Measurements from ENCODE around the gene PDGFC. TPM values are rescaled to one million over a fixed set of nuclear protein-coding genes. Genes with fewer than 3 reads are reported as not detected.

PDGFC gene
- polyA plus RNA-seq, 1 donor from 2014 or later, result 3.8 TPM

DNA sequence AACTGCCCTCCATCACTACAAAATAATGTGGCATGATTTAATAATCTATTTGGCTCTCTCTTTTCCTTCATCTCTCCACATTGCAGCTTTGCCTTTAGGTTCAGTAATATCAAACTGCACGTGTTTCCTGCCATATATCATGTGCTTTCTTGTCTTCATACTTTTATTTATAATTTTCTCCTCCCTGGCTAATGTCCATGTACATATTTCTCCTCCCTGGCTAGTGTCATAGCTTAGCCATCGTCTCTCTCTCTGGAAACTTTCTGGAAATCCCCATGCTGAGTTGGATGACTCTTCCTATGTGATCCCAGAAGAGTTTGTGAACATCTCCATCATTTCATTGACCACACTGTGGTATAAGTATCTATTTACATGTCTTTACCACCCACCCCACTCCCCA lies 21.3 kb upstream of the PDGFC start:
- Histone ChIP-seq H3K27me3 (ENCODE audit: insufficient read depth, low read depth, low read length) (no peaks in the 10 kb centered on the region), H3K4me2 (ENCODE audit: low read length) (no peak overlapping the region), H3K79me2 (replicated peaks; ENCODE audit: insufficient read depth, low read length) (no peaks in the 10 kb centered on the region), H3K9me3 (ENCODE audit: low read length) (no peaks in the 10 kb centered on the region), H2AFZ (ENCODE audit: low read depth, low read length) (no peak overlapping the region), H3K27ac (ENCODE audit: low read length) (no peak overlapping the region), H3K9ac (ENCODE audit: low read length) (no peak overlapping the region), H4K20me1 (ENCODE audit: insufficient read depth) (no peaks in the 10 kb centered on the region), H3K36me3 (ENCODE audit: insufficient read depth, low read length) (no peaks in the 10 kb centered on the region), H3K4me3 (ENCODE audit: low read length) (no peak overlapping the region), H3K9me2 (ENCODE audit: insufficient read depth, low read length) (no peaks in the 10 kb centered on the region), H3F3A (ENCODE audit: insufficient read depth, low read length, poor library complexity, severe bottlenecking) (no peaks in the 10 kb centered on the region)
- TF ChIP-seq EP300 (conservative IDR thresholded peaks at IDR 0.05; ENCODE audit: poor library complexity, severe bottlenecking) (no peak), TAF1 (IDR thresholded peaks at IDR 0.05; ENCODE audit: low read depth) (no peak), EZH2 (IDR thresholded peaks at IDR 0.05; ENCODE audit: borderline replicate concordance, insufficient read depth, low read length, poor library complexity, severe bottlenecking) (no peak), POLR2AphosphoS5 (IDR thresholded peaks at IDR 0.05) (no peak), SMC3 (conservative IDR thresholded peaks at IDR 0.05; ENCODE audit: poor library complexity) (no peak), RAD21 (conservative IDR thresholded peaks at IDR 0.05) (no peak), MXI1 (conservative IDR thresholded peaks at IDR 0.05; ENCODE audit: poor library complexity, severe bottlenecking) (no peak)
- TF ChIP-seq, protein P1, sequence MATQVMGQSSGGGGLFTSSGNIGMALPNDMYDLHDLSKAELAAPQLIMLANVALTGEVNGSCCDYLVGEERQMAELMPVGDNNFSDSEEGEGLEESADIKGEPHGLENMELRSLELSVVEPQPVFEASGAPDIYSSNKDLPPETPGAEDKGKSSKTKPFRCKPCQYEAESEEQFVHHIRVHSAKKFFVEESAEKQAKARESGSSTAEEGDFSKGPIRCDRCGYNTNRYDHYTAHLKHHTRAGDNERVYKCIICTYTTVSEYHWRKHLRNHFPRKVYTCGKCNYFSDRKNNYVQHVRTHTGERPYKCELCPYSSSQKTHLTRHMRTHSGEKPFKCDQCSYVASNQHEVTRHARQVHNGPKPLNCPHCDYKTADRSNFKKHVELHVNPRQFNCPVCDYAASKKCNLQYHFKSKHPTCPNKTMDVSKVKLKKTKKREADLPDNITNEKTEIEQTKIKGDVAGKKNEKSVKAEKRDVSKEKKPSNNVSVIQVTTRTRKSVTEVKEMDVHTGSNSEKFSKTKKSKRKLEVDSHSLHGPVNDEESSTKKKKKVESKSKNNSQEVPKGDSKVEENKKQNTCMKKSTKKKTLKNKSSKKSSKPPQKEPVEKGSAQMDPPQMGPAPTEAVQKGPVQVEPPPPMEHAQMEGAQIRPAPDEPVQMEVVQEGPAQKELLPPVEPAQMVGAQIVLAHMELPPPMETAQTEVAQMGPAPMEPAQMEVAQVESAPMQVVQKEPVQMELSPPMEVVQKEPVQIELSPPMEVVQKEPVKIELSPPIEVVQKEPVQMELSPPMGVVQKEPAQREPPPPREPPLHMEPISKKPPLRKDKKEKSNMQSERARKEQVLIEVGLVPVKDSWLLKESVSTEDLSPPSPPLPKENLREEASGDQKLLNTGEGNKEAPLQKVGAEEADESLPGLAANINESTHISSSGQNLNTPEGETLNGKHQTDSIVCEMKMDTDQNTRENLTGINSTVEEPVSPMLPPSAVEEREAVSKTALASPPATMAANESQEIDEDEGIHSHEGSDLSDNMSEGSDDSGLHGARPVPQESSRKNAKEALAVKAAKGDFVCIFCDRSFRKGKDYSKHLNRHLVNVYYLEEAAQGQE (IDR thresholded peaks at IDR 0.05; ENCODE audit: borderline replicate concordance), result no peak
- TF ChIP-seq, protein P2, sequence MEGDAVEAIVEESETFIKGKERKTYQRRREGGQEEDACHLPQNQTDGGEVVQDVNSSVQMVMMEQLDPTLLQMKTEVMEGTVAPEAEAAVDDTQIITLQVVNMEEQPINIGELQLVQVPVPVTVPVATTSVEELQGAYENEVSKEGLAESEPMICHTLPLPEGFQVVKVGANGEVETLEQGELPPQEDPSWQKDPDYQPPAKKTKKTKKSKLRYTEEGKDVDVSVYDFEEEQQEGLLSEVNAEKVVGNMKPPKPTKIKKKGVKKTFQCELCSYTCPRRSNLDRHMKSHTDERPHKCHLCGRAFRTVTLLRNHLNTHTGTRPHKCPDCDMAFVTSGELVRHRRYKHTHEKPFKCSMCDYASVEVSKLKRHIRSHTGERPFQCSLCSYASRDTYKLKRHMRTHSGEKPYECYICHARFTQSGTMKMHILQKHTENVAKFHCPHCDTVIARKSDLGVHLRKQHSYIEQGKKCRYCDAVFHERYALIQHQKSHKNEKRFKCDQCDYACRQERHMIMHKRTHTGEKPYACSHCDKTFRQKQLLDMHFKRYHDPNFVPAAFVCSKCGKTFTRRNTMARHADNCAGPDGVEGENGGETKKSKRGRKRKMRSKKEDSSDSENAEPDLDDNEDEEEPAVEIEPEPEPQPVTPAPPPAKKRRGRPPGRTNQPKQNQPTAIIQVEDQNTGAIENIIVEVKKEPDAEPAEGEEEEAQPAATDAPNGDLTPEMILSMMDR (IDR thresholded peaks at IDR 0.05; ENCODE audit: poor library complexity, severe bottlenecking), result no peak

DNA sequence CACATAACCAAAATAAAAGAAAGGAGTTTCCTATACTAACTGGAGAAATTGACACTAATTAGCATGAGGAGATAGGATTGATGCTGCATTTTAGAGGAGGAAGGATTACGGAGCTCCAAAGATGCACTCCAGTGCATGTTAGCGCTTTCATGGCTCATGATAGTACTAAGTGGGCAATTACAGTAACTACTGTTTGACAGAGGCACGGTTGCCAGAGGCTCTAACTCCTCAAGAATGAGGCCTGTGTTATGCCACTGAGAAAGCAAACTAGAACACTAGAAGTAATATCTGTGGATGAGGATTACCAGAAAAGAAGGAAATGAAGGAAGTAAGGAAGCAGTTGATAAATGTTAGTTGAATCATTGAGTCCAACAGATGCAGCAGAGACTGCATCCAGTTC lies 19.6 kb upstream of the PDGFC start:
- peak overlapping the region; percentile 40 for H3K27ac ChIP-seq (ENCODE audit: low read length)
- H3K9me2 ChIP-seq (ENCODE audit: insufficient read depth, low read length), result no peaks in the 10 kb centered on the region
- no peaks in the 10 kb centered on the region for H3K36me3 ChIP-seq (ENCODE audit: insufficient read depth, low read length)
- H2AFZ ChIP-seq (ENCODE audit: low read depth, low read length), result no peak overlapping the region
- H3K27me3 ChIP-seq (ENCODE audit: insufficient read depth, low read depth, low read length), result no peaks in the 10 kb centered on the region
- H3K4me3 ChIP-seq (ENCODE audit: low read length), result no peak overlapping the region
- H3K4me2 ChIP-seq (ENCODE audit: low read length), result no peak overlapping the region
- no peaks in the 10 kb centered on the region for H3K9me3 ChIP-seq (ENCODE audit: low read length)
- H3F3A ChIP-seq (ENCODE audit: insufficient read depth, low read length, poor library complexity, severe bottlenecking), result no peaks in the 10 kb centered on the region
- H4K20me1 ChIP-seq (ENCODE audit: insufficient read depth), result no peaks in the 10 kb centered on the region
- TF ChIP-seq POLR2AphosphoS5 (IDR thresholded peaks at IDR 0.05), result peak; percentile 76
- TF ChIP-seq EP300 (conservative IDR thresholded peaks at IDR 0.05; ENCODE audit: poor library complexity, severe bottlenecking), result peak; percentile 34
- TF ChIP-seq MXI1 (conservative IDR thresholded peaks at IDR 0.05; ENCODE audit: poor library complexity, severe bottlenecking), result no peak
- H3K79me2 ChIP-seq (replicated peaks; ENCODE audit: insufficient read depth, low read length), result no peaks in the 10 kb centered on the region
- H3K9ac ChIP-seq (ENCODE audit: low read length), result no peak overlapping the region

DNA sequence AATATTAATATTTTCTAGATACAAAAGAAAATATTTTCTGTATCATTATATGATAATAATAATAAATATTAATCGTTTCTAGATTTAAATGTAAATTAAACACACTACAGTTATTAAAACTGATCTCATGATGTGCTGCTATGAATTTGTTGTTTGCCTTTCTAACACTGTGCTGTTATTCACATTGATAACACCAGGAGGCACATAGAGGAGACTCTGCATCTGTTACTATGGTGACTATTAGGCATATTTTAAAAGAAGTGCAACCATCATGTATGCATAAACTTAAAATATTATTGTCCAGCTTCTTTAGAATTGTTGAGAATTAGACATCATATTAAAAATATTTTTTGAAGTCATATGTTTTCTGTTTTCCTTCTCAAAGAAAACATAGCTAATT lies 11.8 kb upstream of the PDGFC start:
- Histone ChIP-seq H2AFZ (ENCODE audit: low read depth, low read length) (no peak overlapping the region), H3K27ac (ENCODE audit: low read length) (peak overlapping the region; percentile 32), H3F3A (ENCODE audit: insufficient read depth, low read length, poor library complexity, severe bottlenecking) (no peaks in the 10 kb centered on the region), H3K27me3 (ENCODE audit: insufficient read depth, low read depth, low read length) (no peaks in the 10 kb centered on the region), H3K4me2 (ENCODE audit: low read length) (no peak overlapping the region), H3K36me3 (ENCODE audit: insufficient read depth, low read length) (no peaks in the 10 kb centered on the region), H4K20me1 (ENCODE audit: insufficient read depth) (no peaks in the 10 kb centered on the region), H3K79me2 (replicated peaks; ENCODE audit: insufficient read depth, low read length) (no peaks in the 10 kb centered on the region), H3K9me3 (ENCODE audit: low read length) (no peaks in the 10 kb centered on the region), H3K4me3 (ENCODE audit: low read length) (no peak overlapping the region), H3K9ac (ENCODE audit: low read length) (no peak overlapping the region), H3K9me2 (ENCODE audit: insufficient read depth, low read length) (no peaks in the 10 kb centered on the region)
- no peak for TF ChIP-seq EZH2 (IDR thresholded peaks at IDR 0.05; ENCODE audit: borderline replicate concordance, insufficient read depth, low read length, poor library complexity, severe bottlenecking)
- TF ChIP-seq, protein P1 (IDR thresholded peaks at IDR 0.05; ENCODE audit: borderline replicate concordance), result no peak
- peak; percentile 51 for TF ChIP-seq RAD21 (conservative IDR thresholded peaks at IDR 0.05)
- TF ChIP-seq, protein P2 (IDR thresholded peaks at IDR 0.05; ENCODE audit: poor library complexity, severe bottlenecking), result peak; percentile 65
- TF ChIP-seq EP300 (conservative IDR thresholded peaks at IDR 0.05; ENCODE audit: poor library complexity, severe bottlenecking), result no peak
- TF ChIP-seq SMC3 (conservative IDR thresholded peaks at IDR 0.05; ENCODE audit: poor library complexity), result peak; percentile 66
- TF ChIP-seq TAF1 (IDR thresholded peaks at IDR 0.05; ENCODE audit: low read depth), result no peak
